ENCODE results near the gene TMEM182. TPM values are rescaled to one million over a fixed set of nuclear protein-coding genes. Genes with fewer than 3 reads are reported as not detected.
A peak's percentile ranks its signal among the peaks of the same experiment; 100 is the strongest.

The TMEM182 gene
- total RNA-seq, 1 donor from 2014 or later = 5.8 TPM

DNA sequence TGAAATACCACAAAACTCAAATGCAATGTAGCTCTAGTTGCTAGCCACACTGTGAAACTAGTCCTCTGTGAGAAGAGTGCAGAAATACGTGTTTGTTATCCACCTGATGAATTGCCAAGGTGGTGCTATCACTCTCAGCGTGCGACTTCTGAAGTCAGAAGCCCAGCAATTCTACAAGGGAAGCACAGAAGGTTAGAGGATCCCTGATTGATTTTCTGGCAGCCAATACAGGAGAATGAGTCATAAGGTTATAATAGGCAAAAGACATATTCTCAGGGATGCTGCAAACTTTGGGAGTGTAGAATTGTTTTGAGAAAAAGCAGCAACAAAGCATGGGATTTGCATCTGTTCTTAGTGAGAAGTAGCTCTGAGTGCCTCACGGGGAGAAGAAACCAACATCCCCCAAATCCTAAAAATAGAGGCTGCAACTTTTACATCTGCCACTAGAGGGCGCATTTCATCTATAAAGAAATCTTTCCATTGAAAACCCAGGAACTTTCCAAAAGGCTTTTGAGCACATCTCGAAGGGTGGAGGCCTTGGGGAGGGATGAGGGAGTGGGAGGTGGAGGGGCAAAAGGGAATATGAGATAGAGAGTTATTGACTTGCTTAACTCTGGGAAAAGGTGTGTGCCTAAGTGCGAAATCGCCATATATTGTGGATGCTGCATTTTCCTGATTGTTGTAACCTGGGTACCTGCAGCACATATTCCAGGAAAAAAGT is 78.0 kb downstream of the TMEM182 start:
- Histone ChIP-seq H3K9ac (ENCODE audit: low read length) (no peak overlapping the region), H2AFZ (ENCODE audit: low read depth, low read length) (no peak overlapping the region), H3K27me3 (ENCODE audit: insufficient read depth, low read length) (no peaks in the 10 kb centered on the region), H3K4me1 (ENCODE audit: insufficient read depth, low read length) (no peaks in the 10 kb centered on the region), H3K9me3 (ENCODE audit: insufficient read depth, low read depth, low read length) (no peaks in the 10 kb centered on the region), H3K4me2 (ENCODE audit: low read length) (no peak overlapping the region), H3K36me3 (ENCODE audit: insufficient read depth, low read length) (no peaks in the 10 kb centered on the region), H4K20me1 (ENCODE audit: insufficient read depth, low read length) (no peaks in the 10 kb centered on the region), H3K79me2 (ENCODE audit: insufficient read depth, low read length) (no peaks in the 10 kb centered on the region), H3K27ac (ENCODE audit: low read depth, low read length) (no peak overlapping the region), H3K4me3 (ENCODE audit: insufficient read depth, low read depth, low read length) (no peak overlapping the region)
- no peaks in the 10 kb centered on the region for H3K4me1 Mint-ChIP-seq (ENCODE audit: low read depth, unreplicated experiment)
- H3K27ac Mint-ChIP-seq (ENCODE audit: unreplicated experiment) = no peak overlapping the region
- FAIRE-seq (peak; percentile 87), DNase-seq (ENCODE audit: low read depth) (peak; percentile 8)
- H3K9me3 Mint-ChIP-seq (ENCODE audit: unreplicated experiment) = no peaks in the 10 kb centered on the region
- H3K27me3 Mint-ChIP-seq (ENCODE audit: low read depth, unreplicated experiment) = no peaks in the 10 kb centered on the region
- TF ChIP-seq, protein P1, sequence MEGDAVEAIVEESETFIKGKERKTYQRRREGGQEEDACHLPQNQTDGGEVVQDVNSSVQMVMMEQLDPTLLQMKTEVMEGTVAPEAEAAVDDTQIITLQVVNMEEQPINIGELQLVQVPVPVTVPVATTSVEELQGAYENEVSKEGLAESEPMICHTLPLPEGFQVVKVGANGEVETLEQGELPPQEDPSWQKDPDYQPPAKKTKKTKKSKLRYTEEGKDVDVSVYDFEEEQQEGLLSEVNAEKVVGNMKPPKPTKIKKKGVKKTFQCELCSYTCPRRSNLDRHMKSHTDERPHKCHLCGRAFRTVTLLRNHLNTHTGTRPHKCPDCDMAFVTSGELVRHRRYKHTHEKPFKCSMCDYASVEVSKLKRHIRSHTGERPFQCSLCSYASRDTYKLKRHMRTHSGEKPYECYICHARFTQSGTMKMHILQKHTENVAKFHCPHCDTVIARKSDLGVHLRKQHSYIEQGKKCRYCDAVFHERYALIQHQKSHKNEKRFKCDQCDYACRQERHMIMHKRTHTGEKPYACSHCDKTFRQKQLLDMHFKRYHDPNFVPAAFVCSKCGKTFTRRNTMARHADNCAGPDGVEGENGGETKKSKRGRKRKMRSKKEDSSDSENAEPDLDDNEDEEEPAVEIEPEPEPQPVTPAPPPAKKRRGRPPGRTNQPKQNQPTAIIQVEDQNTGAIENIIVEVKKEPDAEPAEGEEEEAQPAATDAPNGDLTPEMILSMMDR (IDR thresholded peaks at IDR 0.05; ENCODE audit: insufficient read depth, low read depth, low read length) = peak; percentile 92
- no peak for TF ChIP-seq EZH2 (IDR thresholded peaks at IDR 0.05; ENCODE audit: insufficient read depth, low read length)
- no peaks in the 10 kb centered on the region for H3K36me3 Mint-ChIP-seq (ENCODE audit: low read depth, unreplicated experiment)
- H3K4me3 Mint-ChIP-seq (ENCODE audit: unreplicated experiment) = no peak overlapping the region

GRCh38 chr2:102841107-102841840 is 79.4 kb downstream of the TMEM182 start:
- H3K4me1 Mint-ChIP-seq (ENCODE audit: low read depth, unreplicated experiment) = no peaks in the 10 kb centered on the region
- no peak overlapping the region for H3K27ac Mint-ChIP-seq (ENCODE audit: unreplicated experiment)
- FAIRE-seq (no peak), DNase-seq (ENCODE audit: low read depth) (peak; percentile 18)
- no peaks in the 10 kb centered on the region for H3K27me3 Mint-ChIP-seq (ENCODE audit: low read depth, unreplicated experiment)
- H4K20me1 ChIP-seq (ENCODE audit: insufficient read depth, low read length) = no peaks in the 10 kb centered on the region
- H3K4me3 Mint-ChIP-seq (ENCODE audit: unreplicated experiment) = no peak overlapping the region
- H2AFZ ChIP-seq (ENCODE audit: low read depth, low read length) = no peak overlapping the region
- no peak overlapping the region for H3K4me2 ChIP-seq (ENCODE audit: low read length)
- H3K79me2 ChIP-seq (ENCODE audit: insufficient read depth, low read length) = no peaks in the 10 kb centered on the region
- no peak for TF ChIP-seq EZH2 (IDR thresholded peaks at IDR 0.05; ENCODE audit: insufficient read depth, low read length)
- TF ChIP-seq, protein P1 (IDR thresholded peaks at IDR 0.05; ENCODE audit: insufficient read depth, low read depth, low read length) = peak; percentile 53
- H3K9ac ChIP-seq (ENCODE audit: low read length) = no peak overlapping the region
- no peaks in the 10 kb centered on the region for H3K36me3 Mint-ChIP-seq (ENCODE audit: low read depth, unreplicated experiment)
- H3K27ac ChIP-seq (ENCODE audit: low read depth, low read length) = no peak overlapping the region
- H3K9me3 Mint-ChIP-seq (ENCODE audit: unreplicated experiment) = no peaks in the 10 kb centered on the region
- no peaks in the 10 kb centered on the region for H3K36me3 ChIP-seq (ENCODE audit: insufficient read depth, low read length)
- H3K27me3 ChIP-seq (ENCODE audit: insufficient read depth, low read length) = no peaks in the 10 kb centered on the region
- no peak overlapping the region for H3K4me3 ChIP-seq (ENCODE audit: insufficient read depth, low read depth, low read length)
- H3K9me3 ChIP-seq (ENCODE audit: insufficient read depth, low read depth, low read length) = no peaks in the 10 kb centered on the region
- H3K4me1 ChIP-seq (ENCODE audit: insufficient read depth, low read length) = no peaks in the 10 kb centered on the region

Data from astrocyte (in vitro differentiated cells and primary cell).